PFSK-1 (cell line): ENCODE data around the gene SMPD2.

Experiments
- FOXP2 ChIP-seq: optimal IDR thresholded peaks from 2 replicates; pipeline ENCODE3; 2011; ENCODE audit warnings: borderline replicate concordance, control low read depth, inconsistent platforms; ENCODE audit not compliant: insufficient read depth; ENCODE audit errors: extremely low read length, extremely low read depth
- REST ChIP-seq, 2 experiments: IDR thresholded peaks; 2 replicates each; pipeline versions ENCODE4 v1.6.1 to v1.8.0; 2011 to 2012; ENCODE audit warnings: low read depth in 2 of 2, low read length in 2 of 2, control low read depth in 1 of 2, inconsistent platforms in 1 of 2, mild to moderate bottlenecking in 1 of 2, moderate library complexity in 1 of 2; ENCODE audit not compliant: insufficient read depth in 1 of 2

- TF ChIP-seq REST (IDR thresholded peaks at IDR 0.05; ENCODE audit: insufficient read depth in 1 of 2, low read depth in 2 of 2, low read length in 2 of 2) (no peak), FOXP2 (no peak)
These were observed 10.9 kb downstream of the SMPD2 start for GRCh38 chr6:109451376-109451775.
